Panc1 (cell line): ENCODE data around the gene FHIT.

Experiments
- CTCF ChIP-seq: fragments of 450-650 bp; IDR thresholded peaks from 2 replicates; pipeline ENCODE4 v1.5.1; 2017; ENCODE audit warnings: mild to moderate bottlenecking
- POLR2AphosphoS5 ChIP-seq: IDR thresholded peaks from 2 replicates; pipeline ENCODE4 v1.6.1; 2012; ENCODE audit warnings: mild to moderate bottlenecking, low read depth, low read length, moderate library complexity
- REST ChIP-seq, 2 experiments: IDR thresholded peaks; 2 replicates each; pipeline ENCODE4 v1.6.1; 2011 to 2012; ENCODE audit warnings: low read depth in 2 of 2, control low read depth in 1 of 2, low read length in 1 of 2, mild to moderate bottlenecking in 1 of 2, moderate library complexity in 1 of 2; ENCODE audit not compliant: insufficient read depth in 1 of 2
- SIN3A ChIP-seq: IDR thresholded peaks from 2 replicates; pipeline ENCODE4 v1.6.1; 2012; ENCODE audit warnings: low read depth, mild to moderate bottlenecking, low read length, moderate library complexity, borderline replicate concordance; ENCODE audit not compliant: insufficient read depth
- TCF7L2 ChIP-seq: IDR thresholded peaks from 2 replicates; pipeline ENCODE4 v1.6.1; 2011; ENCODE audit warnings: mild to moderate bottlenecking, low read depth, low read length, inconsistent platforms

GRCh38 chr3:60186359-60186758 is 1064.9 kb downstream of the FHIT start:
- no peak for TF ChIP-seq CTCF
- TF ChIP-seq POLR2AphosphoS5, result no peak
- no peak for TF ChIP-seq REST (IDR thresholded peaks at IDR 0.05; ENCODE audit: insufficient read depth in 1 of 2, low read depth in 2 of 2, low read length in 1 of 2)
- no peak for TF ChIP-seq SIN3A
- no peak for TF ChIP-seq TCF7L2
